HepG2 (cell line): ENCODE data around the gene MPG. TPM values are rescaled to one million over a fixed set of nuclear protein-coding genes. Genes with fewer than 3 reads are reported as not detected.

Source experiments
- ATAC-seq: fragments of 200-7000 bp; cut with Tn5 transposase; 3 replicates; pipeline ENCODE4 v1.9.1; 2020; ENCODE audit warnings: mild to moderate bottlenecking, moderate library complexity
- BruUV-seq: library from RNA; stranded (reverse); fragments of 400-500 nt; replicated peaks from 2 replicates; lab custom pipeline; 2021; lab: Mats Ljungman, UMichigan
- CTCF ChIA-PET: fragments of 300-600 bp; formaldehyde crosslinking; extraction: SDS; loops from one replicate; lab custom pipeline; 2021; ENCODE audit warnings: low total read pairs, inconsistent platforms, low intra/inter-chr PET ratio; lab: Yijun Ruan, JAX
- POLR2A ChIA-PET: fragments of 350-600 bp; sonication (Branson Sonifier 250); formaldehyde crosslinking; loops from one replicate; lab custom pipeline; 2020; ENCODE audit warnings: antibody characterized with exemption, inconsistent platforms; lab: Yijun Ruan, JAX
- DNase-seq: peaks from one replicate; pipeline ENCODE4 v3.0.0-alpha.2; 2015; ENCODE audit warnings: low spot score
- FAIRE-seq: peaks from 3 replicates; lab custom pipeline; 2011; peaks lifted over from hg19 to GRCh38; lab: Jason Lieb, UNC
- H2AFZ ChIP-seq: one replicate; pipeline ENCODE4 v1.6.1; 2011; ENCODE audit warnings: low read length, inconsistent platforms
- H3K27ac ChIP-seq: fragments of 300-600 bp; 3 replicates; pipeline ENCODE4 v1.8.0; 2011; ENCODE audit warnings: mixed run types, mild to moderate bottlenecking, mixed read lengths, low read length, inconsistent platforms; ENCODE audit not compliant: insufficient read depth; ENCODE audit errors: extremely low read length
- H3K27me3 ChIP-seq, 2 experiments: fragments of 200-600 bp in 1 of 2; 2 replicates in 1 of 2; 3 replicates in 1 of 2; pipeline versions ENCODE4 v1.6.0 to v1.8.0; 2011; ENCODE audit warnings: low read length in 2 of 2, mild to moderate bottlenecking in 2 of 2, moderate library complexity in 2 of 2, inconsistent platforms in 1 of 2; ENCODE audit not compliant: insufficient read depth in 2 of 2, control insufficient read depth in 1 of 2
- H3K36me3 ChIP-seq, 2 experiments: fragments of 200-600 bp in 1 of 2; replicated peaks in 1 of 2; 2 replicates in 1 of 2; 3 replicates in 1 of 2; pipeline versions ENCODE4 v1.5.1 to v1.8.0; 2011; ENCODE audit warnings: low read length in 2 of 2, inconsistent platforms in 1 of 2; ENCODE audit not compliant: insufficient read depth in 2 of 2, control insufficient read depth in 1 of 2
- H3K4me1 ChIP-seq: 2 replicates; pipeline ENCODE4 v1.5.1; 2012; ENCODE audit warnings: low read length, inconsistent platforms; ENCODE audit not compliant: insufficient read depth
- H3K4me2 ChIP-seq: 2 replicates; pipeline ENCODE4 v1.6.0; 2011; ENCODE audit warnings: low read depth, low read length, inconsistent platforms
- H3K4me3 ChIP-seq, 3 experiments: fragments of 200-600 bp in 1 of 3; sonication (generic), shearing (Covaris generic) in 1 of 3; replicated peaks in 1 of 3; 2 replicates each; pipeline ENCODE4 v1.5.1; 2011 to 2016; ENCODE audit warnings: low read length in 3 of 3, inconsistent platforms in 2 of 3, low read depth in 2 of 3, mild to moderate bottlenecking in 2 of 3, control low read depth in 1 of 3, mixed read lengths in 1 of 3; ENCODE audit not compliant: insufficient read depth in 1 of 3
- H3K79me2 ChIP-seq: one replicate; pipeline ENCODE4 v1.6.1; 2011; ENCODE audit warnings: low read length, inconsistent platforms; ENCODE audit not compliant: insufficient read depth
- H3K9ac ChIP-seq: 2 replicates; pipeline ENCODE4 v1.6.0; 2011; ENCODE audit warnings: mild to moderate bottlenecking, low read depth, low read length, inconsistent platforms; ENCODE audit not compliant: insufficient read depth
- H3K9me3 ChIP-seq: 2 replicates; pipeline ENCODE4 v1.5.1; 2012; ENCODE audit warnings: mild to moderate bottlenecking, low read length
- H4K20me1 ChIP-seq: 2 replicates; pipeline ENCODE4 v1.6.0; 2011; ENCODE audit warnings: inconsistent platforms, mild to moderate bottlenecking, low read length, moderate library complexity; ENCODE audit not compliant: insufficient read depth
- MEIS2 ChIP-seq: sonication (generic); formaldehyde crosslinking; IDR thresholded peaks from 2 replicates; pipeline ENCODE4 v1.9.0; 2021; ENCODE audit warnings: mild to moderate bottlenecking, missing genetic modification reagents
- PAXIP1 ChIP-seq: sonication (generic); formaldehyde crosslinking; conservative IDR thresholded peaks from 2 replicates; pipeline ENCODE4 v1.4.0; 2020; ENCODE audit warnings: mild to moderate bottlenecking, missing genetic modification reagents, moderate library complexity
- RBAK ChIP-seq: sonication (generic); formaldehyde crosslinking; IDR thresholded peaks from 2 replicates; pipeline ENCODE4 v1.5.1; 2020; ENCODE audit warnings: mild to moderate bottlenecking, missing genetic modification reagents
- RFXANK ChIP-seq: IDR thresholded peaks from 2 replicates; pipeline ENCODE4 v1.6.1; 2016
- YEATS4 ChIP-seq: sonication (generic); formaldehyde crosslinking; IDR thresholded peaks from 2 replicates; pipeline ENCODE4 v1.4.0; 2020; ENCODE audit warnings: missing genetic modification reagents, borderline replicate concordance
- ZBTB10 ChIP-seq: sonication (generic); formaldehyde crosslinking; IDR thresholded peaks from 2 replicates; pipeline ENCODE4 v1.4.0; 2020; ENCODE audit warnings: missing genetic modification reagents, borderline replicate concordance
- ZBTB4 ChIP-seq: sonication (generic); formaldehyde crosslinking; IDR thresholded peaks from 2 replicates; pipeline ENCODE4 v1.4.0; 2020; ENCODE audit warnings: missing genetic modification reagents, mild to moderate bottlenecking, borderline replicate concordance
- ZNF251 ChIP-seq: sonication (generic); formaldehyde crosslinking; IDR thresholded peaks from 2 replicates; pipeline ENCODE4 v1.9.0; 2021; ENCODE audit warnings: mild to moderate bottlenecking, missing genetic modification reagents
- ZNF253 ChIP-seq: sonication (generic); formaldehyde crosslinking; IDR thresholded peaks from 2 replicates; pipeline ENCODE4 v1.8.0; 2022; ENCODE audit warnings: mild to moderate bottlenecking, missing genetic modification reagents, borderline replicate concordance
- ZNF275 ChIP-seq: sonication (generic); formaldehyde crosslinking; IDR thresholded peaks from 2 replicates; pipeline ENCODE4 v1.8.0; 2022; ENCODE audit warnings: missing genetic modification reagents, mild to moderate bottlenecking, inconsistent platforms, borderline replicate concordance
- WGBS: methylation state at CpG from one replicate; pipeline ENCODE4 v1.1.6; 2017; ENCODE audit warnings: low lambda C conversion rate; 5-methylcytosine and 5-hydroxymethylcytosine counted together
- in situ Hi-C: cut with HindIII; loops from 2 replicates; pipeline ENCODE4 v1.10.0; 2017; ENCODE audit warnings: low pct_unique_long_range_greater_than_20kb; ENCODE audit not compliant: extremely low pct_ligation_motif_present
- intact Hi-C: fragments of 100-400 bp; cut with micrococcal nuclease; formaldehyde crosslinking; loops from one replicate; pipeline ENCODE4 v1.10.0; 2022; ENCODE audit not compliant: unreplicated experiment
- polyA plus RNA-seq, 8 experiments: library from polyadenylated mRNA; depleted of rRNA in 3 of 8; stranded (reverse) in 7 of 8; unstranded in 1 of 8; fragments of >200 nt; fragmentation: Illumina TruSeq in 4 of 8; extraction: Trizol in 4 of 8; gene quantifications; 2 replicates each; pipeline versions ENCODE4 v1.2.1 to v1.2.3, GENCODE V29; 2011 to 2016; ENCODE audit warnings: low read depth in 4 of 8, missing spikeins in 1 of 8, mixed read lengths in 1 of 8; ENCODE audit not compliant: insufficient read depth in 1 of 8
- total RNA-seq, 5 experiments: library from RNA; depleted of rRNA; stranded (reverse); fragments of >200 nt; fragmentation: Illumina TruSeq; extraction: Trizol; gene quantifications; 2 replicates each; pipeline ENCODE4 v1.2.3, GENCODE V29; 2016; ENCODE audit warnings: low read depth in 1 of 5

MPG gene
- total and polyA plus RNA-seq, 2 of the 13 experiments (the other 11 are each of a cell fraction or from before 2014, with no cell fraction given): 59.1 to 62.5 TPM

GRCh38 chr16:53346-54236, 24.4 kb upstream of the MPG start, which contains the start of the genes POLR3K and SNRNP25:
TSS of gene POLR3K (minus strand) at chr16:53608. CDS start at chr16:53586, 22 bp downstream.
TSS of gene SNRNP25 (plus strand) at chr16:53828. CDS start at chr16:54017, 189 bp downstream.
- CTCF ChIA-PET: no interaction called here
- peaks cover 20% of the 10 kb centered on the region for H3K79me2 ChIP-seq
- in situ Hi-C loops: no loop called here
- TF ChIP-seq YEATS4 (CRISPR knock-in tag) (peak; percentile 85; the same call in 1 of the 2 replicates), PAXIP1 (0 out of 2 replicates have a peak, but pooled peaks have one; percentile 6), RBAK (CRISPR knock-in tag) (no peak), ZBTB4 (CRISPR knock-in tag) (0 out of 2 replicates have a peak, but pooled peaks have one; percentile 57), ZNF275 (peak; percentile 90; the same call in 1 of the 2 replicates), ZNF253 (no peak), ZBTB10 (no peak), RFXANK (no peak), MEIS2 (peak; percentile 74), ZNF251 (CRISPR knock-in tag) (0 out of 2 replicates have a peak, but pooled peaks have one; percentile 82)

More at GRCh38 chr16:53346-54236, 24.4 kb upstream of the MPG start, which contains the start of the genes POLR3K and SNRNP25:
- Histone ChIP-seq H4K20me1 (no peaks in the 10 kb centered on the region), H3K27me3 (no peaks in the 10 kb centered on the region; a peak in 1 of 5 replicates), H3K4me3 (peak within 1 kb of the TSS; percentile 88 to 91 (median 91)), H3K4me1 (peaks cover 27% of the 10 kb centered on the region), H2AFZ (peak within 1 kb of the TSS; percentile 85), H3K9me3 (no peaks in the 10 kb centered on the region), H3K9ac (peak within 1 kb of the TSS; percentile 88), H3K27ac (peak within 1 kb of the TSS; percentile 93), H3K36me3 (peaks cover 10 to 40% of the 10 kb centered on the region in 2 experiments; a peak in 4 of 5 replicates), H3K4me2 (peak within 1 kb of the TSS; percentile 93)
- intact Hi-C loops: no loop called here
- BruUV-seq: no TSS peak
- FAIRE-seq (peak; percentile 84), DNase-seq (peak; percentile 95), ATAC-seq (peak; percentile 98)
- under 1% methylated on average over 18 of the region's 91 CpGs for WGBS
- POLR2A ChIA-PET: interaction anchor here (0.6 to 1.4 kb wide), 10 partner anchors 9 to 480 kb away, joined by 3 to 12 read pairs (median 5); partner anchors contain the start of genes AXIN1, NPRL3 and RHBDF1
